Measurements from ENCODE around the gene MT1H.

The MT1H gene

GRCh38 chr16:56636616-56637413, 32.8 kb upstream of the MT1H start:
- DNase-seq = no peak

DNA sequence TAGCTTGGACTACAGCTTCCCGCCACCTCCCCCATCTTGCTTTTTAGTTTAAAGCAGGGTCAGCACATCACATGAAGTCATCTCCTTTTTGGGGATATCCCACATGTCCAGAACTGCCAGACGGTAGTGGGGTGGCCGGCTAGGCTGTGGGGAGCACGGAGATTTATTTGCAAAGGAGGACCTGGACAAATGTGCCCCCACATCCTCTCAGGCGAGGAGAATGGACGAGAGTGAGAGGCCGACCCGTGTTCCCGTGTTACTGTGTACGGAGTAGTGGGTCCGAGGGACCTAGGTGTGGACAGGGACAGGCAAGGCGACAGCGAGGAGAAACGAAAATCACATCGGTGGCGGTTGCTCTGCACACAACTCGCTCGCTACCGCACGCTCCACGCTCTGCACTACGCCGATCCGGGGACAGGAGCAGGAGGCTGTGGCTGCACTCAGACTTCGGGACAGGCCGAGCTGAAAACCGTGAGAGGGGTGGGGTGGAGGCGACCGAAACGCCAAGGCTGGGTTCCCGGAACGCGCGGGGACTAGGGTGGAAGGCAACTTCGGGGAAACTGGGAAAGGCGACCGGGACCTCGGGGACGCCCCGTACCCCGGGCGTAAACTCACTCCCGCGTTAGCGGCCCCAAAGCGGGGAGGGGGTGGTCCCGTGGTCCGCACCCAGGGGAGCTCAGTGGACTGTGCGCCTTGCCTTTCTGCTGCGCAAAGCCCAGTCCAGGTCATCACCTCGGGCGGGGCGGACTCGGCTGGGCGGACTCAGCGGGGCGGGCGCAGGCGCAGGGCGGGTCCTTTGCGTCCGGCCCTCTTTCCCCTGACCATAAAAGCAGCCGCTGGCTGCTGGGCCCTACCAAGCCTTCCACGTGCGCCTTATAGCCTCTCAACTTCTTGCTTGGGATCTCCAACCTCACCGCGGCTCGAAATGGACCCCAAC, 31.5 kb upstream of the MT1H start, which contains the start of gene MT1A:
Gene MT1A (plus strand): TSS at position 853 of the 937 bp plus-strand sequence. CDS start 73 bp downstream, at position 926.
- DNase-seq = no peak

DNA sequence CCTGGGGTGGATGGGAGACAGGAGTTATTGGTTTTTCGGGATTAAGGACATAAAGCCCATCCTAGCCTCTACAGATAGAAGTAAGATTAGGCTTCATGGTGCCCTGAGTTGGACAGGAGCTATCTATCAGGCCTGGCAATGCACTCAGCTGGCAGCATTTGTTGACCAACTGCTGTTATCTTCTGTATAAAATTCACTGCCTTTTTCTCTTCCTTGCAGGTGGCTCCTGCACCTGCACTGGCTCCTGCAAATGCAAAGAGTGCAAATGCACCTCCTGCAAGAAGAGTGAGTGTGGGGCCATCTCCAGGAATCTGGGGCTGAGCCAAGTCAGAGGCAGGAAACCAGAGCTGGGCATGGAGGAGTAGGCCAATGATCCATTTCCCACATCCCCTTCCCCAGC, 30.6 kb upstream of the MT1H start:
- DNase-seq = no peak

DNA sequence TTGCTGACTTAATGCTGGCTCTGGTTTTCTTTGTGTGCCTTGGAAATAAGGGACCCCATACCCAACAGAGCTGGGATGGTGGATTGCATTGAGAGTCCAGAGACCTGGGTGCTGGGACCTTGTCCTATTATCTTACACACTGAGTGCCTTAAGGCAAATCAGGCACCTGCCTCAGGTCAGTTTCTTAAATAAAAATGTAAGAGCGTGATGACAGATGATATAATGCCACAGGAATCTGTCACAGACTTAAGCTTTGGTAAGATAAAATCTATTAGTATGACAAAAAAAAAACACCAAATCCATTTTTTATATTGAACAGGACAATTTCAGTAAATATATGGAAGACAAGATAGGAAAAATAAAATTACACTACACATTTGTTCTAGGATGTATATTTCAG, 29.5 kb upstream of the MT1H start:
- DNase-seq = no peak

GRCh38 chr16:56641166-56641565, 28.4 kb upstream of the MT1H start:
- DNase-seq = no peak

DNA sequence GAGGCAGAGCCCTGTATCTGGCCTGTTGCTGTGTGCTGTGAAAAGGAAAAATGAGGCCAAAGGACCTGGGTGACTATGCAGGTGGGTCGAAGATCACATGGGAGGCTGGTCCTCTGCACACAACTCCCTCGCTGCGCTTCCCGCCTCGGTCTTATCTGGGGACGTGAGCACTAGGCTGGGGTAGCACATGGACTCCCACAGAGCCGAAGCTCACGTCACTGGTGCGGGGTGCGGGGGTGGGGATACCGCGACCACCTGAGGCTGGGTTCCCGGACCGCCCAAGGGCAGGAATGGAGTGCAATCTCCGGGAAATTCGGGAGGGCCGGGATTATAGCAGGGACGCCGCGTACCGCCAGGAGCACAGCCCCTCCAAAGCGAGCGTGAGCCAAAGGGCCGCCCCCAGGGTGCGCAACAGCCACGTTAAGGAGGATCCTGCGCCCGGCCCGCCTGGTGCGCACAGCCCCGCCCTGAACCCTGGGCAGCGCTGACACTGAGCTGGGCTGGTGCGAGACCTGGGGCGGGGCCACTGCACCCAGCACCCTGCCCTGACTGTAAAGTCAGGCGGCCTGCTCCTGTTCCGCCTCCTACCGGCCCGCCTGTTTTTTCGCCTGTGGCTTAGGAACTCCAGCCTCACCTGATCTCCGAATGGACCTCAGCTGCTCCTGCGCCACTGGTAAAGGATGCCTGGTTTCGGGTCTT, 26.4 kb upstream of the MT1H start:
- no peak for DNase-seq

GRCh38 chr16:56643833-56644232, 25.8 kb upstream of the MT1H start:
- no peak for DNase-seq

DNA sequence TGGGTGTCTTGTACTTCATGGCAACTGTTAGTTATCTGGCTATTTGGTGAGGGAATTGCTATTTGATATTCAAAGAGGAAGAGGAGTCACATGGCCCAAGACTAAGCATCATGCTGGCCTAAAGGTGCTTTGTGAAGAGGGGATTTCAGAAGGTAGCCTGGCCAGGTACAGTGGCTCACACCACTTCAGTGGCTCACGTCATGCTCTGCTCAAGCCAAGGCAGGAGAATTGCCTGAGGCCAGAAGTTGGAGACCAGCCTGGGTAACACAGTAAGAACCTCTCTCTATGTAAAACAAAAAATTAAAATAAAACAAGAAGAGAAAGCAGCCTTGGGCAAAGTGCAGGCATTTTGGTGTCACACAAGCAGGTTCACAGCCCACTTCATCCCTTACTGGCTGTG, 24.3 kb upstream of the MT1H start:
- no peak for DNase-seq

DNA sequence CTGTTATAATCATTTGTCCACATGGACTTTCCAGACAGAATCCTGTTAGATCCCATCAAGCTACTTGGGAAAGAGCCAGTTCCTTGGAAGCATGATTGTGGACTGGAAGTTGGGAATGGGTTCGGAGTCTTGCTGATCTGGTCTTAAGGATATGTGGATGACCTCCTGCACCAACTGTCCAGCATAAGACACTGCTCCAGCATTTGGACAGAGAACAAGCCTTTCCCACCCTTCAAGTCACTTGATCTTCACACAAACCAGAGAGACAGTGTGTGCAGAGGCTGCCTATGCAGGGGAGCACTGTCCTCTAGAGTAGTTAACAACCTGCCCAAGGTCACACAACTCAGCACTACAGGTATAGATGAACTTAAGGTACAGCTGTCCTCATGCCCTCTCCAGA, 23.8 kb upstream of the MT1H start:
- DNase-seq = no peak

DNA sequence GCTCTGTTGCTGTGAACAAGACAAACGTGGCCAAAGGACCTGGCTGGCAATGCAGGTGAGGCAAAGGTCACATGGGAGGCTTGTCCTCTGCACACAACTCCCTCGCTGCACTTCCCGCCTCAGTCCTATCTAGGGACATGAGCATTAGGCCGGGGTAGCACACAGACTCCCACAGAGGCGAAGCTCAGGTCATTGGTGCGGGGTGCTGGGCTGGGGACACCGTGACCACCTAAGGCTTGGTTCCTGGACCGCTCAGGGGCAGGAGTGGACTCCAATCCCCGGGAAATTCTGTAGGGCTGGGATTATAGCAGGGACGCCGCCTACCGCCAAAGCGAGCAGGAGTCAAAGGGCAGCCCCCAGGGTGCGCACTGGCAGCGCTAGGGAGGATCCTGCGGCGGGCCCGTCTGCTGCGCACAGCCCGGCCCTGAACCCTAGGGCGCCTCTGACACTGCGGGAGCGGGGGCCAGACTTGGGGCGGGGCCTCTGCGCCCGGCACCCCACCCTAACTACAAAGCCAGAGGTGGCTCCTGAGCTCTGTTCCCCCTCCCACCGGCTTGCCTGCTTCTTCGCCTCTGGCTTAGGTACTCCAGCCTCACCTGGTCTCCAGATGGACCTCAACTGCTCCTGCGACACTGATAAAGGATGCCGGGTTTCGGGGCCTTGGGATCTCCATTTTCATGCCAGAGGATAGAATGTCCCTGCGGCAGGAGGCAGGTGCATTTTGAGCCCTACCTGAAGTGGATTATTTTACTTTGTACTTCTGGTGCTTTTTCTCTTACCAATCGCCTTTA, 21.8 kb upstream of the MT1H start:
- no peak for DNase-seq

DNA sequence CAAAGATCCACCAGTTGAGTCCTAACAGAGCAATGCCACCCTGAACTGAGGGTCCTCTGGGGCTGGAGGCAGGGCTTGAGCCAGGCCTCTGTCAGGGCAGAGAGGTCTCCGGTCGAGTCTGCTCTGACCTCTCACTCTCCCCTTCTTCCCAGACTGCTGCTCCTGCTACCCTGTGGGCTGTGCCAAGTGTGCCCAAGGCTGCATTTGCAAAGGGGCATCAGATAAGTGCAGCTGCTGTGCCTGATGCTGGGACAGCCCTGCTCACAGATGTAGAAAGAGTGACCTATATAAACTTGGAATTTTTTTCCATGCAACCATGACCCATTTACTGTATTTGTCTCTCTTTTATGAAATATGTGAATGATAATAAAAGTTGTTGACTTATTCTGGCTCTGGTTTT, 20.3 kb upstream of the MT1H start:
- no peak for DNase-seq

GRCh38 chr16:56649820-56650219, 19.8 kb upstream of the MT1H start:
- DNase-seq = no peak

DNA sequence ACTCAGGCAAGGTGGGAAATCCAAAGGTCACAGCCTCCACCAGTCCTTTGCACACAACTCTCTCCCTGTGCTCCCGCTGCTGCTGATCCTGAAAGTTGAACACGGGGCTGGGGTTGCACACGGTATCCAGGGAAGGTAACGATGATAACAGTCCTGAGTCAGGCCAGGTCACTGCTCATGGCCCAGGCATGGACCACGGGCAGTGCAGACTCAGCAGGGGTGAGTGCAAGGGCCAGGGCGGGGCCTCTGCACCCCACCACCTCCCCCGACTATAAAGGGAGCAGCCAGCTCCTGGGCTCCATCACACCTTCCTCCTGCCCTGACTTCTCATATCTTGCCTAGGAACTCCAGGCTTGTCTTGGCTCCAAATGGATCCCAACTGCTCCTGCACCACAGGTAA, 18.0 kb upstream of the MT1H start, which contains the start of gene MT1B:
Gene MT1B (plus strand): TSS at position 301 of the 400 bp plus-strand sequence. CDS start 68 bp downstream, at position 369.
- DNase-seq = no peak

DNA sequence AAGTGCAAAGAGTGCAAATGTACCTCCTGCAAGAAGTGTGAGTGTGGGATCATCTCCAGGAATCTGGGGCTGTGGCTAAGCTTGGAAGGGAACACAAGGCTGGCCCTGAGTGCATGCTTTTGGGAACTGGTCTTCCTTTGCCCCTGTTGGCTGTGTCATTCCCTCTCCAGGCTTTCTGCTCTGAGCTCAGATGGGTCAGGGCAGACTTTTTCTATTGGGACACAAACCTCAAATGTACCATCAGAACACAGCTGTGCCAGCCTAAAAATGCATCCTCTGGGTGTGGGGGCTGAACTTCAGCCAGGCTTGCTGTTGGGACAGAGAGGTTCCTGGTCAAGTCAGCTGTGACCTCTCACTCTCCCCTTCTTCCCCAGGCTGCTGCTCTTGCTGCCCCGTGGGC, 17.0 kb upstream of the MT1H start:
- DNase-seq = no peak

- DNase-seq = no peak
These were observed 16.4 kb upstream of the MT1H start for GRCh38 chr16:56653218-56653617.

GRCh38 chr16:56657555-56658326, 11.9 kb upstream of the MT1H start, which contains the start of gene MT1F:
TSS of gene MT1F (plus strand) at chr16:56657959. CDS start at chr16:56658059, 100 bp downstream.
- peak; percentile 43 for DNase-seq

GRCh38 chr16:56658327-56658875, 11.2 kb upstream of the MT1H start:
- DNase-seq = no peak

DNA sequence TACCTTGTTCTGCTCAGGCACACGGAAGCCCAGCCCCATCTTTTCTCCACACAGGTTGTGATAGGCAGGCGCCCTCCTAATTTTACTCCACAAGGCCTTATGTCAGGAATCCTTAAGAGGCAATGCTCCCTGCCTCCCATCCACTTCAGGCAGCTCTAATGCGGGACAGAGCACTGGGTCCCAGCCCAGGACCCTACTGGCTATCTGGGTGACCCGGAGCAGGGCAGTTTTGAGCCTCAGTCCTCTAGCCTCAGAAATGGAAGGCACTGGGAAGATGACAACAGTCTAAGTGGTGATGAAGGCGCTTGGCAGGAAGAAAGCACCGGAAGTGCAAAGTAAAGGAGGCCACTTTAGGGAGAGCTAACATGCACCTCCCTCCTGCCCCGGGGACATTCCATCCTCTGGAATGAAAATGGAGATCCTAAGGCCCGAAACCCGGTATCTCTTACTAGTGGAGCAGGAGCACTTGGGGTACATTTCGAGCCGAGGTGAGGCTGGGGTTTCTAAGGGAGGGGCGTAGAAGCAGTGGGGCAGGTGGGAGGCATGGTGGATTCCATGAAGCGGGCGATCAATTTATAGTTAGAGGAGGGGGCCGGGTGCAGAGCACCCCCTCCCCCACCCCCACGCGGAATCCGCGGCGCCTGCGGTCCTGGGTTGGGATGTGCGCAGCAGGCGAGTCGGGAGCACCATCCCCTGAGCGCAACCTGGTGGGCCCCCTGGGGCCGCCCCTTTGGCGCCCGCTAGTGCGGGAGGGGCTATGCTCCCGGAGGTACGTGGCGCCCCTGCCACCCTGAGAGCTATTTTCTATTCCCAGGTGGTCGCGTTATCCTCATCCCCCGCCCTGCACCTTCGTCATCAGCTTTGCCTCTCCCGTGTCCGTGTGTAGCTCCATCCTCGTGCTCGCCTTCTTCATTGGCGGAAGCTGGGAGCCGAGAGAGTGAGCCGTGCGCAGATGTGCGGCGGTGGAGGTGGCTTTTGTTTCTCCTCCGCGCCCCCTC, 7.0 kb upstream of the MT1H start:
- no peak for DNase-seq

DNA sequence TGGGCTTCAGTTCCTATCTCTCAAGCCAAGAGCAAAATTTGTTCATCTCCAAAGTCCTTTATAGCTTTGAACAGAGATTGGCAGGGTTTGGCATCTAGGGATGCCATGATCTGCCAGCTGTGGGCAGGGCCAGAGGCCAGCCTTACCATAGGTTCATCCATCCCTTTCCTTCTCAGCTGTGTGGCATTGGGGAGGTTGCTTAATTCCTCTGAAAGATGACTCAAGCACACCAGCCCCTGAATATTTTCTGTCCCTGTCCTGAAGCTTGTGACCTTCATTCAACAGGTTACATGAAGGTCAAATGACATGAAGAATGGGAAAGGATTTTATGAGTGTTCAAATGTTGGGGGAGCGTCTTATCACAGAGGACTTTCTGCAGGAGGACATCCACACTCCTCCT, 5.1 kb upstream of the MT1H start:
- no peak for DNase-seq
